GM19463 (cell line): ENCODE measurements around the gene GFRA1.
"Not testable (repeated sequence)": the region's sequence is repeated elsewhere in the genome, so short reads cannot be mapped to it uniquely, and the experiment has no call there.

Experiments used
- ATAC-seq: cut with Tn5 transposase; IDR thresholded peaks from one replicate; pipeline ENCODE4 v1.9.1; 2021; ENCODE audit warnings: mild to moderate bottlenecking, moderate library complexity; ENCODE audit not compliant: unreplicated experiment

GFRA1 gene

DNA sequence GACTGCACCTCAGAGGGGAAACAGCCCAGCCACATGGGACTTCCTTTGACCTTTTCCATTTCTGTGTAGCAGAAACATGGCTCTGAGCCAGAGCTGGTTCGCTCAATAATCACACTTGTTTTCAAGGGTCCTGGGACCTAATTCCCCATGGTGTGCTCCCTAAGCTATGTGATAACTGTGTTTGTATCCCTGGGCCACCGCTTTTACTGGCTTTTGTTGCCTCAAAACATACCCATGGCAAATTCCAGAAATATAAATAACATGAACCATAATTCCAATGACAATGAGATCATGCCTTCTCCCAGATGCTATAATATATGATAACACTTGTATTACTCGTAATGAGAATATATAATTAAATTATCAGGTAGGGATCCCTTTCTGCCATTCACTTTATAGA lies 196.4 kb downstream of the GFRA1 start:
- no peak for ATAC-seq

DNA sequence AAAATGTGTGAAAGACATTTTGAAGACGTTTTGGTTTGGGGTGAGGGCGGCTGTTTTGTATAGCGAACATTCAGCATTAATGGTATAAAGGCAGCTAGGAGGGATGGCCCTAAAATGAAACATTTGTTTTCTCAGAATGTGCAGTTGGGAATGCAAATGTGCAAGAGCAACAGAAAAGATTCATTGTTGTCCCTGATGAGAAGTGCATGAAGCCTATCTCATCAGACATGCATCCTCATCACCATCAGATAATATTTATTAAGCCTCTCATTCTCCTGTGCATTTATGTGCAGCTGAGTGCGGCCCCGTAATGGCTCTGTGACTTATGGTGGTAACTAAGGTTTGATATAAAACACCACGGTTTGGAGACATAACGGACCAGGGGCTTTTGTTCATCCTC lies 199.5 kb downstream of the GFRA1 start:
- ATAC-seq = no peak

DNA sequence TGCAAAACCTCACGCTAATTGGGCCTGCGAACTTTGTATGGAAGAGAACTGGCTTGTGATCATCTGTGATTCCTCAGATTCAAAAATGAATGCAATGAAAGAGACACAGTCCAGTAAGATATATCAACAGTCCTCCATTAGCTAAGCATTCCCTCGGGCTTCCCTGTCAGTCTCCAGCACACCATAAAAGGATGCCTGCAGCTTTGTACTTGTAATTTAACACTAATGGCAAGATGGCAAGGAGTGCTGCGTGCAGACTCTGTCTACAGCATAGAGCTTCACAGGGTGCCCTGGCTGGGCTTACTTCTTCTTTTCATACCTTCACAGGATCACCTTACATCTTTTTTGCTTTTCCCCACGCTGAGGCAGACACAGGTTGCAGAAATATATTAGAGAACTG lies 200.0 kb downstream of the GFRA1 start:
- ATAC-seq = no peak

GRCh38 chr10:116071453-116072148 lies 201.4 kb downstream of the GFRA1 start:
- ATAC-seq = no peak

DNA sequence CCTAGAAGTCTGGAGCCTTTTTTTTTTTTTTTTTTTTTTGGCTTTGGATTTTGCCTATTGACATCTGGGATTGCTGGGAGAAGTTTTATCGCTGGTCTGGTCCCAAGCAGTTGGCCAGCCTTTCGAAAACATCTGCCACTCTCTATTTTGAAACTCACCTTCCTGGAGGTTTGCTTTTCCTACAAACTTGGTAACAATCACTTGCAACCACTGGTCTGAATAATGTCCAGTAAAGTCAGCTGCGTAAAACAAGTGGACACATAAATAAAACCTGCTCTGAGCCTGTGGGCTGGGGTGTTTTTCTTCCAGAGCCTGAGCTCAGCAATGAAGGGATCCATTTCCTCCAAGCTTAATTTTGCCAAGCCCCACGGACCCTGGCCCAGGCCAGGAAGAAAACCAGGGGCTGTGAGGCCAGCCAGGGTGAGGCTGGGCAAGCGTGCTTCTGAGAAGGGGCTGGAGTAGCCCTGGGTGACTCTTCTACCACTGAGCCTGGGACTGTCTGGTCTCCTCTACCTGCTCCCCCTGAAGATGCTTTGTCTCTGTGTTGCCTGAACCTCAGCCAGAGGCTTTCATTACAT lies 202.2 kb downstream of the GFRA1 start:
- ATAC-seq = no peak

DNA sequence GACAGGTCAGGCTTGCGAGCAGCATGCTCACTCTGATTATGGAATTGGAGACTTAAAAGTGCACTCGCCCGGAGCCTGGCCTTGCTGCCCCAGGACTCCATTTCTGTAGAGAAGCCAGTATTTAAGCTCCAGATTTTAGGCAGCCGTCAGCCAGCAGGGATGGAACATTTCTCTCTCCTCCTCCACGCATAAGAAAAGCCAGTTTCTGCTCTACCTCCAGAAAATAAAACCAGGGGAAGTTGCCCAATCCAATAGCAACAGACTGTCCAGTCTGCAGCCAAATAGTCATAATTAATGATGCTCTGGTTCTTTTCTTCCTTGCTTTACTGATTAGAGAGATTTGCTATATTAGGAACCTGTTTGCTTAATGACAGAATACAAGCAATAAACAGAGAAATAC lies 203.2 kb downstream of the GFRA1 start:
- no peak for ATAC-seq

DNA sequence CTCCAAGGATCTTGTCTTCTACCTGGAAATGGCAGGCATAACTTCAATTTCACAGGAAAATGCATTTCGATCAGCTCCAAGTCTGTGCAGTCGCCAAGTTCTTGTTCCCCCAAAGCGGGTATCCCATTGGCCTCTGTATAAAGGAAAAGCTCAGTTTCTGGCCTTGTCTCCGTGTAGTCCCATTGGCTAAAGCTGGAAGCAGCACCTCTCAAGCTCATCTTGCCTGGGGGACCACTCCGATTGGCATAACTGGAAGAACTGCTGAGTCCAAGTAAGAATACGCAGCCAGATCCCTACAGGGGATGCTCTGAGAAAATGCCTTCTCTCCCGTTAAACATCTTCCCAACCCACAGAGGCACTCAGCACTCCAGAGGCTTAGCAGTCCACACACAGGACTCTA lies 205.2 kb downstream of the GFRA1 start:
- ATAC-seq = no peak

DNA sequence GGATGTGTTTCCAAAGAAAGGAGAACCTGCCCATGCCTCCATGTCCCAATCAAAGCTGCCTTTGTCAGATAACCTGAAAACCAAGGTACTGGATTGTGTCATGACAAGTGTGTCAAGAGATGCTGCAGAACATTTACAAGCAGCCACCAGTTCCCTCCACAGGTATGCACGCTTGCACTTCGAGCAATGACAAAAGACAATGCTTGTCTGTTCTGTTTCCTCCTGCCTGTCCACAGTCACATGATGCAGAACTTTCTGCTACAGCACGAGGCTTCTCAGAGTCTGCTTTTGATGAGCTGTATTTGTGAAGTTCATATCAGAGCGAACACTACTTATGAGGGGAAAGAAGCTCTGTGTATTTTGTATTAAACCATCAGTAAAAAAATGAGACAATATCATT lies 209.9 kb downstream of the GFRA1 start:
- no peak for ATAC-seq

- no peak for ATAC-seq
Measured at GRCh38 chr10:116060864-116061263, 212.1 kb downstream of the GFRA1 start.

- no peak for ATAC-seq
Measured at GRCh38 chr10:116059320-116059719, 213.7 kb downstream of the GFRA1 start.

DNA sequence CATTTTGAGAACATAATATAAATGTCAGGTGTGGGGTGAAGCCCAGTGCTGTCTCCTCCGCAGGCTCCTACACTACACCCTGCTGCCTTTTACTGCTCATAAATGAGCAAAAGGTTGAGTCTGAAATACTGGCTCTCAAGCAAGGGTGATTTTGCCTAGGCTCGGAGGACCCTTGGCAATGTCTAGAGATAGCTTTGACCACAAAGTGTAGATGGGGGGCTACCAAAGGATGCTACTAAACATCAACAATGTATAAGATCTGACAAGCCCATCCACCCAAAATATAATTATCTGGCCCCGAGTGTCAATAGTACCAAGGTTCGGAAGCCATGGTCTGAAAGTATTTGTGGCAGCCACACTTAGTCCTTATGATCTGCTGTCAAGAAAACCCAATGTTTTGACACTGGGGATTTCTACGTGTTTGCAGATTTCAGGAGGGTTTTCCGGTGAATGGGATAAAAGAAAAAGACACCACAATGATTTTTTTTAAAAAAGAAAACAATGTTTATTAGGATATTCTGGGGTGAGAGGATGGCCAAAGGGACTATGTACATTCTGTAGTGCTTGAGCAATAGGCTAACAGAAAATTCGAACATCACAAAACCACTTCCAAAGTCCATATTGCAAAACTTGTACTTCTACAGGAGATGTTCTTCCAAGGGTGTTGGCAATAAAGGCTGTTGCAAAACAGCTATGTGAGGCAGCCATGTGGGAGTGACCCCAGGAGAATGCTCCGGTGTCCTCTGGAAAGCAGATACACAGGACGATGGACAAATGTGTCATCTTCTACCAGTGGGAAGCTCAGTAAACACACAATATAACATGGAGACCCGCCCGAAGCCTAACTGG lies 216.3 kb downstream of the GFRA1 start:
- no peak for ATAC-seq

- no peak for ATAC-seq
Measured at GRCh38 chr10:116055917-116056252, 217.1 kb downstream of the GFRA1 start.

- ATAC-seq = no peak
Measured at GRCh38 chr10:116055252-116055916, 217.6 kb downstream of the GFRA1 start.

DNA sequence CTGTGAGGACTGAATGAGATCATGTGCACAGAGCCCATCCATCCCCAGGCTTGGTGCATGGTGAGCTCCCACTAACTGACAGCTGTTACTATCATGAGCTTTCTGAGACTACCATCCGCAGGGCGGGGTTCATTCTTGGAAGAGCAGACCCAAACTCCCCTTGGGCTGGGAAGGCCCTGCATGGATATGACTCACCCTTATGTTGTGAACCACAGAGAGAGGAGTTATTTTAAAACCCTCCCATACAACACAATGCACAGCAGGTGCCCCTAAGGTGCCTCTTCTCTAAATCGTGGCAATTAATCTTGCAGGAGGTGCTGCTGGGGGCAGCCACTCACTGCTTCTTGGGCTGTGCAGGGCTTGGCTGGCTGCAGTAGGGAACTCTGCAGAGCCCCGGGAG lies 219.1 kb downstream of the GFRA1 start:
- no peak for ATAC-seq

DNA sequence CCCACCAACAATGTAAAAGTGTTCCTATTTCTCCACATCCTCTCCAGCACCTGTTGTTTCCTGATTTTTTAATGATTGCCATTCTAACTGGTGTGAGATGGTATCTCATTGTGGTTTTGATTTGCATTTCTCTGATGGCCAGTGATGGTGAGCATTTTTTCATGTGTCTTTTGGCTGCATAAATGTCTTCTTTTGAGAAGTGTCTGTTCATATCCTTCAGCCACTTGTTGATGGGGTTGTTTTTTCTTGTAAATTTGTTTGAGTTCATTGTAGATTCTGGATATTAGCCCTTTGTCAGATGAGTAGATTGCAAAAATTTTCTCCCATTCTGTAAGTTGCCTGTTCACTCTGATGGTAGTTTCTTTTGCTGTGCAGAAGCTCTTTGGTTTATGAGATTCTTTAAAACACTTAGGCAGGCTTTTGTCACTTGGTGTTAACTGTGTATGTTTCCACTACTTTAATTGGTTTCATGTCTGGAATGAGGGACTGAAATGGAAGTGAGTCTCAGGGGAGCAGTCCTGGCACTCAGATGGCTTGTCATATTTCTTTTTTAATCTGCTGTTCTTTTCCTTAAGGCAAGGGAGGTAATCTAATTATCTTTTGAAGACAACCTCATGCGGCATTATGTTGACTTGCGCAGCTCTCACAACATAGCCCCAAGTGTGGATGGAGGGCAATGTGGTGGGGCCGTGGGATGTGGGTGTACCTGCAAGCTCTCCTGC lies 219.8 kb downstream of the GFRA1 start:
- not testable (repeated sequence) for ATAC-seq

DNA sequence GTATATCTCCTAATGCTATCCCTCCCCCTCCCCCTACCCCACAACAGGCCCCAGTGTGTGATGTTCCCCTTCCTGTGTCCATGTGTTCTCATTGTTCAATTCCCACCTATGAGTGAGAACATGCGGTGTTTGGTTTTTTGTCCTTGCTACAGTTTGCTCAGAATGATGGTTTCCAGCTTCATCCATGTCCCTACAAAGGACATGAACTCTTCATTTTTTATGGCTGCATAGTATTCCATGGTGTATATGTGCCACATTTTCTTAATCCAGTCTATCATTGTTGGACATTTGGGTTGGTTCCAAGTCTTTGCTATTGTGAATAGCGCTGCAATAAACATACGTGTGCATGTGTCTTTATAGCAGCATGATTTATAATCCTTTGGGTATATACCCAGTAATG lies 220.5 kb downstream of the GFRA1 start:
- not testable (repeated sequence) for ATAC-seq

- no peak for ATAC-seq
Measured at GRCh38 chr10:116049974-116050304, 223.1 kb downstream of the GFRA1 start.

DNA sequence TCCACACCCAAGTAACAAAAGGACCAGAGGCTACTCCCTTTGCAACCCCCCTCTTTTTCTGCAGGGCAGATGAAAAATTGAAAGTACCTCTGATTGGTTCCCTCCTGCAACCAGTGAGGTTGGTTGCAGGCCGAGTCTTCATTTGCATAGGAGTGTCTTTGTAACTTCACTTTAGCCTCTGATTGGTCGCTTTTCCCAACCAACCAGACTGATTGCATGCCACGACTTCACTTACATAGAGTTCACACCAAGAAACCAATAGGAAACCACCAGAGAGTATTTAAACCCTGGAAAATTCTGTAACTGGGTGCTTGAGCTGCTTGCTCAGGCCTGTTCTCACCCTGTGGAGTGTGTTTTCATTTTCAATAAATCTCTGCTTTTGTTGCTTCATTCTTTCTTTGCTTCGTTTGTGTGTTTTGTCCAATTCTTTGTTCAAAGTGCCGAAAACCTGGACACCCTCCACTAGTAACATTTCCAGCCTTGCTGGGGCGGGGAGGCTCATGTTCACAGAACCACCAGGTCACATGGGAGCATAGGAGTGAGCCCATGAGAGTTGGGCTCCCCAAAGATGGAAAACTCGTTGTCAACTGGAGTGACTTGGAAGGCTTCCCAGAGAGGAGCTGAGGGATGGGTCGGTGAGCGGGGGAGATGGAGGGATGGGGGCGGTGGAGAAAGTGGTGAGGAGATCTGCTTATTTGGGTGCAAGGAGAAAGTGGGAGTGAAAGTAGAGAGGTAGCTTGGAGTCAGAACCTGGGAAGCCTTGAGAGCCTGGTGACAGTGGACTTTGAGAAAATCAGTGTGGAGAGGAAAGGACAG lies 223.6 kb downstream of the GFRA1 start:
- ATAC-seq = no peak

DNA sequence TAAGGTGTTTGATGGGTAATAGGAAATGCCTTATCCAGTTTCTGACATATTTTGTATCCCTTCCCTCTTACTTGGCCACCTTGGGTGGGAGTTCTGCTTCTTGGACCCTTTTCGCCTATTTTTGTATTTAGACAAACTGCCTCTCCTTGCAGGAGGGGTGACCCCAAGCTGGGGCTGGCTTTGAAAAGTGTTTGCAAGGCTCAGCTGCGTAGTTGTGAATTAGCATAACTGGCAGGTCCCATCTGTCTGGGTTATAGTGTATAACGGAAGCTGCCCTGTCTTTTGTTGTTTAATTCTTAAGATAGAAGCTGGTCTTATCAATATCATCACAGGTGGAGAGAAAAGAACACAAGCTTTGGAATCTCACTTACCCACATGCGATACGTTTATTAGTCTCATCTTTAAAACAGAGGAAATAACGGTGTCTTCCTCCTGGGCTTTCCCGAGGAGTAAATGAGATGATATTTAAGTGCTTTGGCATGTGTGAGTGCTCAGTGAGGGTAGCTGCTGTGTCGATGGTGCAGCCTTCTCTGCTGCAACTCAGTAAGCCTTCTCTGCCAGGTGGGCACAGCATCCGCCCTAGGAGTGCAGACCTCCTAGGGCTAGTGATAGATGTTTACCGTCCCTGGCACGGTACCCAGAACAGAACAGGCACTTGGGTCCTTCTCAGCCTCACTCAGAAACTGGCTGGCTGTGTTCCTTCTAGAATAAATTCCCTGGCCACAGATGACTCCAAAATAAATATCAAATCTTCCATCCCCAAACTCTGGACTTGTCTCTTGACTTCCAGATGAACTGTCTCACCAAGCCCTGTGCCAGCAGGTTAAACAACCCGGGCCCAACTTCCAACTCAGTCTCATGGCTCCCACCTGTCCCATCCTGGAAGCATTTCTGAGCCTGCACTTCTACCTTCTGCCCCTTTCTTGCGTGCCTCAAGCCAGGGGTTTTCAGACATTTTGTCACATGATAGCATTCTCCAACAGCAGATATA lies 227.3 kb downstream of the GFRA1 start:
- ATAC-seq = no peak
